Fibroblast of lung (primary cell): ENCODE data around the gene PPIL6. TPM values are rescaled to one million over a fixed set of nuclear protein-coding genes. Genes with fewer than 3 reads are reported as not detected.

ENCODE experiments used
- DNase-seq, 2 donors: peaks; one replicate each; pipeline versions ENCODE4 v3.0.0 to v3.0.0-alpha.2; 2010; ENCODE audit warnings: low read depth in 2 of 2
- H2AFZ ChIP-seq: 2 replicates; pipeline ENCODE4 v1.5.1; 2012; ENCODE audit warnings: low read length, control low read depth, inconsistent platforms
- H3K27ac ChIP-seq: 2 replicates; pipeline ENCODE4 v1.5.1; 2011; ENCODE audit warnings: low read length, control low read depth; ENCODE audit not compliant: insufficient read depth
- H3K27me3 ChIP-seq: 2 replicates; pipeline ENCODE4 v1.5.1; 2011; ENCODE audit warnings: mild to moderate bottlenecking, low read length; ENCODE audit not compliant: control insufficient read depth, insufficient read depth
- H3K36me3 ChIP-seq: 2 replicates; pipeline ENCODE4 v1.5.1; 2011; ENCODE audit warnings: low read length; ENCODE audit not compliant: control insufficient read depth, insufficient read depth
- H3K4me1 ChIP-seq: 2 replicates; pipeline ENCODE4 v1.5.1; 2011; ENCODE audit warnings: low read length; ENCODE audit not compliant: control insufficient read depth, insufficient read depth; ENCODE audit errors: extremely low read depth
- H3K4me2 ChIP-seq: 2 replicates; pipeline ENCODE4 v1.5.1; 2011; ENCODE audit warnings: low read length, control low read depth; ENCODE audit not compliant: insufficient read depth; ENCODE audit errors: extremely low read depth
- H3K4me3 ChIP-seq, 4 experiments: fragments of 200-600 bp in 1 of 4; sonication (generic) in 1 of 4; replicated peaks in 1 of 4; 2 replicates each; pipeline ENCODE4 v1.5.1; 2011 to 2016; ENCODE audit warnings: low read length in 4 of 4, low read depth in 3 of 4, mild to moderate bottlenecking in 3 of 4, control low read depth in 2 of 4, inconsistent platforms in 1 of 4, mixed read lengths in 1 of 4; ENCODE audit not compliant: insufficient read depth in 1 of 4; ENCODE audit errors: control extremely low read depth in 1 of 4
- H3K79me2 ChIP-seq: 2 replicates; pipeline ENCODE4 v1.5.1; 2012; ENCODE audit warnings: mild to moderate bottlenecking, low read length, inconsistent platforms; ENCODE audit not compliant: control insufficient read depth, insufficient read depth
- H3K9ac ChIP-seq: 2 replicates; pipeline ENCODE4 v1.5.1; 2011; ENCODE audit warnings: mild to moderate bottlenecking, low read length, control low read depth; ENCODE audit not compliant: insufficient read depth
- H3K9me3 ChIP-seq: 2 replicates; pipeline ENCODE4 v1.5.1; 2012; ENCODE audit warnings: low read depth, low read length; ENCODE audit not compliant: control insufficient read depth, insufficient read depth
- H4K20me1 ChIP-seq: 2 replicates; pipeline ENCODE4 v1.5.1; 2011; ENCODE audit warnings: low read length; ENCODE audit not compliant: control insufficient read depth, insufficient read depth; ENCODE audit errors: extremely low read depth
- EZH2 ChIP-seq: IDR thresholded peaks from 2 replicates; pipeline ENCODE4 v1.5.1; 2012; ENCODE audit warnings: low read length, control low read depth, mild to moderate bottlenecking; ENCODE audit errors: missing control alignments
- polyA plus RNA-seq, 2 donors: library from polyadenylated mRNA; depleted of rRNA in 1 of 2; stranded (reverse) in 1 of 2; unstranded in 1 of 2; fragments of >200 nt; gene quantifications; 2 replicates each; pipeline ENCODE4 v1.2.1, GENCODE V29; 2011 to 2012; ENCODE audit warnings: missing spikeins in 1 of 2
- total RNA-seq: library from RNA; depleted of rRNA; stranded (reverse); fragments of >200 nt; gene quantifications from 2 replicates; pipeline ENCODE4 v1.2.1, GENCODE V29; 2014
- TF ChIP-seq, protein P1 (sequence below), 2 donors: IDR thresholded peaks in 1 of 2; conservative IDR thresholded peaks in 1 of 2; 1 replicate in 1 of 2; 2 replicates in 1 of 2; pipeline ENCODE4 v1.5.1; 2011 to 2012; ENCODE audit warnings: low read length in 2 of 2, control low read depth in 1 of 2, inconsistent platforms in 1 of 2, low read depth in 1 of 2, mild to moderate bottlenecking in 1 of 2

Gene PPIL6
- total and polyA plus RNA-seq, 2 donors (not counting 1 experiment from before 2014, with no cell fraction given): 0.78 to 5.0 TPM

DNA sequence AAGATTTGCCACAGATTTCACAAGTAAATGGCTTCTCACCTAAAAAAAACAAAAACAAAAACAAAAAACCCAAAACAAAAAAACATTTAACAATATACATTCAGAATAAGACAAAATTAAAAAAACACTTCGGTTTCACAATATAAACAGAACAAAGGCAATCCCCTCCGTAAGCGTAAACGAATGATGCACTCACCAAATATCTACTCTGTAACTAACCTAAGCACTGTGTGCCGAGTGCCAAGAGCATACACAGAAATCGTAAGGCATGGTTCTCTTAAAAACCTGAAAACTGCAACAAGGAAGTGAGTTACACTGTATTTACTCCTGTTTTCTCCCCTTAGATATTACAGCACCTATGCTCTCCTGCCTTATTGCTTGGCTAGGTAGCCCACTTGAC is 27.3 kb upstream of the PPIL6 start:
- no peak overlapping the region for H3K4me2 ChIP-seq
- H3K4me1 ChIP-seq: no peaks in the 10 kb centered on the region
- H3K4me3 ChIP-seq: no peak overlapping the region
- no peaks in the 10 kb centered on the region for H3K27me3 ChIP-seq
- no peak overlapping the region for H3K9ac ChIP-seq
- peaks cover 17% of the 10 kb centered on the region for H3K36me3 ChIP-seq
- H4K20me1 ChIP-seq: no peaks in the 10 kb centered on the region
- H2AFZ ChIP-seq: no peak overlapping the region
- TF ChIP-seq, protein P1, sequence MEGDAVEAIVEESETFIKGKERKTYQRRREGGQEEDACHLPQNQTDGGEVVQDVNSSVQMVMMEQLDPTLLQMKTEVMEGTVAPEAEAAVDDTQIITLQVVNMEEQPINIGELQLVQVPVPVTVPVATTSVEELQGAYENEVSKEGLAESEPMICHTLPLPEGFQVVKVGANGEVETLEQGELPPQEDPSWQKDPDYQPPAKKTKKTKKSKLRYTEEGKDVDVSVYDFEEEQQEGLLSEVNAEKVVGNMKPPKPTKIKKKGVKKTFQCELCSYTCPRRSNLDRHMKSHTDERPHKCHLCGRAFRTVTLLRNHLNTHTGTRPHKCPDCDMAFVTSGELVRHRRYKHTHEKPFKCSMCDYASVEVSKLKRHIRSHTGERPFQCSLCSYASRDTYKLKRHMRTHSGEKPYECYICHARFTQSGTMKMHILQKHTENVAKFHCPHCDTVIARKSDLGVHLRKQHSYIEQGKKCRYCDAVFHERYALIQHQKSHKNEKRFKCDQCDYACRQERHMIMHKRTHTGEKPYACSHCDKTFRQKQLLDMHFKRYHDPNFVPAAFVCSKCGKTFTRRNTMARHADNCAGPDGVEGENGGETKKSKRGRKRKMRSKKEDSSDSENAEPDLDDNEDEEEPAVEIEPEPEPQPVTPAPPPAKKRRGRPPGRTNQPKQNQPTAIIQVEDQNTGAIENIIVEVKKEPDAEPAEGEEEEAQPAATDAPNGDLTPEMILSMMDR (conservative IDR thresholded peaks at IDR 0.05 in 1 of 2, IDR thresholded peaks at IDR 0.05 in 1 of 2; ENCODE audit: low read depth in 1 of 2, low read length in 2 of 2): no peak
- TF ChIP-seq EZH2: no peak
- no peaks in the 10 kb centered on the region for H3K79me2 ChIP-seq
- H3K9me3 ChIP-seq: no peaks in the 10 kb centered on the region
- no peak overlapping the region for H3K27ac ChIP-seq
- no peak for DNase-seq

DNA sequence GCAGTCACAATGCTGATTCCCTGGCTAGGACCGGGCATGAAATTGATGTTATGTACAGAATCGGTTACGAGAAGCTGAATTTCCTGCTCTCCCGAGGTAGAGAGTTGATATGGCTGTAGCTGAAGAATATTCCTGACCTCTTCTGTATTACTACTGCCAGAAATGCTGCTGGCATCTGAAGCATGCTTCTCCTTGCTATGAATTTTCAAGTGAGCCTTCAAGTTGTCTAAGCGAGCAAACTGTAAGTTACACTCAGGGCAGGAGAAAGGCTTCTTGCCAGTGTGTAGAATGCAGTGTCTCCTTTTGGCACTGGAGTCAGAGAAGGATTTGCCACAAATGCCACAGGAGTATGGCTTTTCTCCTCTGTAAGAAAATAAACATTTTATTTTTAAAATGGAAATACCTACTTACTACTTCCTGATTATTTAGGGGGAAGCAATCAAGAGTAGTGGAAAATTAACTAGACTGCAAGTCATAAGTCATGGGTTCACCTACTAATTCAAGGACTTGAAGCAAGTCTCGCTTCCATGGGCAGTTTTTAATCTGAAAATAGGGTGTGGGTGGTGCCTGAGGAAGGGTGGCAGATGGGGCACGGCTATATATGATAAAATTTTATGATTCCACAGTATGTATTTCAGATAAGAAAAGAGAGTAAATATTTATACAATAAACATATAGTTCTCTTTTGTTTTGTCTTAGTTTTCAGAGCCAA is 25.9 kb upstream of the PPIL6 start:
- Histone ChIP-seq H2AFZ (no peak overlapping the region), H3K79me2 (no peaks in the 10 kb centered on the region), H4K20me1 (no peaks in the 10 kb centered on the region), H3K4me2 (no peak overlapping the region), H3K36me3 (peaks cover 14% of the 10 kb centered on the region), H3K4me3 (no peak overlapping the region), H3K9ac (no peak overlapping the region), H3K27ac (no peak overlapping the region), H3K9me3 (no peaks in the 10 kb centered on the region), H3K4me1 (no peaks in the 10 kb centered on the region), H3K27me3 (no peaks in the 10 kb centered on the region)
- no peak for DNase-seq
- no peak for TF ChIP-seq EZH2
- TF ChIP-seq, protein P1 (conservative IDR thresholded peaks at IDR 0.05 in 1 of 2, IDR thresholded peaks at IDR 0.05 in 1 of 2; ENCODE audit: low read depth in 1 of 2, low read length in 2 of 2): no peak

DNA sequence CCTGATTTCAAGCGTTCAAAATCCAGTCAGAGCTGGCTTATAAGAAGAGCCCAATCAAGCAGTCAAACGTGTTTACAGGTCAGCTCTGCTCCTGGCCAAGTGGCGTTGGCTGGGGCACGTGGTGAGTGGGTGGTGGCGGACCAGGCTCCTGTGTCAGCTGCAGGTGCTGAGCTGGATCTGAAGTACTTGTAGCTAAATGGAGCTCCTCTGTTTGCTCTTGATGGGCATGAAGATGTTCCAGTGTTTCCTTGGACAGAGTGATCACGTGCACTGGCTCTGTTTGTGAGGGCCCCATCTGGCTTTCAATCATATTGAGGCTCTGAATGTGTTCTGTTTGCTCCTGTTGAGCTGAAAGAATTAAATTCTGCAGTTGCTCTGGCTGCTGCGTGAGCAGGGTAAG is 25.3 kb upstream of the PPIL6 start:
- no peaks in the 10 kb centered on the region for H3K9me3 ChIP-seq
- no peaks in the 10 kb centered on the region for H3K27me3 ChIP-seq
- no peak overlapping the region for H3K9ac ChIP-seq
- H3K4me1 ChIP-seq: no peaks in the 10 kb centered on the region
- H3K27ac ChIP-seq: no peak overlapping the region
- H2AFZ ChIP-seq: no peak overlapping the region
- no peaks in the 10 kb centered on the region for H3K79me2 ChIP-seq
- H3K36me3 ChIP-seq: peaks cover 12% of the 10 kb centered on the region
- no peaks in the 10 kb centered on the region for H4K20me1 ChIP-seq
- DNase-seq: no peak
- no peak overlapping the region for H3K4me2 ChIP-seq
- TF ChIP-seq, protein P1 (conservative IDR thresholded peaks at IDR 0.05 in 1 of 2, IDR thresholded peaks at IDR 0.05 in 1 of 2; ENCODE audit: low read depth in 1 of 2, low read length in 2 of 2): no peak
- no peak for TF ChIP-seq EZH2
- no peak overlapping the region for H3K4me3 ChIP-seq
